ENCODE results near the gene VTA1. TPM values are rescaled to one million over a fixed set of nuclear protein-coding genes. Genes with fewer than 3 reads are reported as not detected.
"Not testable (repeated sequence)": the region's sequence is repeated elsewhere in the genome, so short reads cannot be mapped to it uniquely, and the experiment has no call there.

Gene VTA1
- total RNA-seq, 1 donor: 89.8 TPM

GRCh38 chr6:142218446-142218845 lies 71.4 kb downstream of the VTA1 start:
- no peak for TF ChIP-seq CTCF (IDR thresholded peaks at IDR 0.05; ENCODE audit: insufficient read depth, low read depth, low read length)
- no peak for DNase-seq (ENCODE audit: low read depth)
- no peak overlapping the region for H3K4me3 ChIP-seq (ENCODE audit: low read depth, low read length)

- H3K4me3 ChIP-seq (ENCODE audit: low read depth, low read length): no peak overlapping the region
- no peak for TF ChIP-seq CTCF (IDR thresholded peaks at IDR 0.05; ENCODE audit: insufficient read depth, low read depth, low read length)
- no peak for DNase-seq (ENCODE audit: low read depth)
Measured at GRCh38 chr6:142222022-142222421, 75.0 kb downstream of the VTA1 start.

- DNase-seq (ENCODE audit: low read depth): no peak
- TF ChIP-seq CTCF (IDR thresholded peaks at IDR 0.05; ENCODE audit: insufficient read depth, low read depth, low read length): no peak
- no peak overlapping the region for H3K4me3 ChIP-seq (ENCODE audit: low read depth, low read length)
Measured at GRCh38 chr6:142223938-142224337, 76.9 kb downstream of the VTA1 start.

GRCh38 chr6:142225115-142225514 lies 78.1 kb downstream of the VTA1 start:
- DNase-seq (ENCODE audit: low read depth): no peak
- no peak overlapping the region for H3K4me3 ChIP-seq (ENCODE audit: low read depth, low read length)
- TF ChIP-seq CTCF (IDR thresholded peaks at IDR 0.05; ENCODE audit: insufficient read depth, low read depth, low read length): no peak

GRCh38 chr6:142225552-142225951 lies 78.5 kb downstream of the VTA1 start:
- TF ChIP-seq CTCF (IDR thresholded peaks at IDR 0.05; ENCODE audit: insufficient read depth, low read depth, low read length): no peak

GRCh38 chr6:142226731-142227130 lies 79.7 kb downstream of the VTA1 start:
- DNase-seq (ENCODE audit: low read depth): no peak
- no peak overlapping the region for H3K4me3 ChIP-seq (ENCODE audit: low read depth, low read length)
- TF ChIP-seq CTCF (IDR thresholded peaks at IDR 0.05; ENCODE audit: insufficient read depth, low read depth, low read length): no peak

More at GRCh38 chr6:142225552-142225951, 78.5 kb downstream of the VTA1 start:
- no peak overlapping the region for H3K4me3 ChIP-seq (ENCODE audit: low read depth, low read length)
- no peak for DNase-seq (ENCODE audit: low read depth)

GRCh38 chr6:142229518-142230270 lies 82.6 kb downstream of the VTA1 start:
- DNase-seq (ENCODE audit: low read depth); H3K4me3 ChIP-seq (ENCODE audit: low read depth, low read length): not testable (repeated sequence)

Data from fibroblast of villous mesenchyme (primary cell).